GM21390 (cell line): ENCODE data around the gene TRIM28.

Source experiments
- ATAC-seq: cut with Tn5 transposase; IDR thresholded peaks from one replicate; pipeline ENCODE4 v1.9.1; 2021; ENCODE audit not compliant: unreplicated experiment

Gene TRIM28

DNA sequence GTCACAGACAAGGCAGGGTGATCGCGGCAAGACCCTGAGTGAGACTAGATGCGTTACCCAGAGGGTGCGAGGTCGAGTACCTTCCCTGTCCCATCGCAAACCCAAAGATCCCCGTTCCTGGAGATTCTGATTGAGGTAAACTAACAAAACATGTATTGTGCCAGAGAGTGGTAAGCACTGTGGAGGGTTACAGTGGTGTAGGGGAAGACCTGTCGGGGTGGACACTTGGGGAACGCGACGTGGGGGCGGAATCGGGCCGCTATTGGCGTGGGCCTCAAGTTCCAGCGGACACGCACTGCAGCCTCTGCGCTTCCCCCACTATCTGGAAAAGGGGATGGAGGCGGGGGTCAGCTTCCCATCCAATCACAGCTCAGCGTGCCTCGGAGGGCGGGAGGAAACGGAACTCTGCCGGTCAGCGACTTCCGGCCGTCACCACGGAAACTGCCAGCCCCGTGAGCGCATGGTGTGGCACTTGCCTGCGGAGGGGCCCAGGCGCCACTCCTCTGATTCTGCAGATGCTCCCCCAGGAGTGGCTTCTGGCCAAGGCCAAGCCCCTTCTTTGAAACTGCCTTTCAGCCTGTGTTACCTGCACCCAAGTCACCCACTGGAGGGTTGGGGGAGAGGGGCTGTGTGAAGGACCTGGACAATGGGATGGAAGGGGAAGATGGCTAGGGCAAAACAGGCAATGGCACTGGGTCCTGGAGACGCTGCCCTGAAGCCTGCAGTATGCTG, 15.6 kb downstream of the TRIM28 start:
- no peak for ATAC-seq

DNA sequence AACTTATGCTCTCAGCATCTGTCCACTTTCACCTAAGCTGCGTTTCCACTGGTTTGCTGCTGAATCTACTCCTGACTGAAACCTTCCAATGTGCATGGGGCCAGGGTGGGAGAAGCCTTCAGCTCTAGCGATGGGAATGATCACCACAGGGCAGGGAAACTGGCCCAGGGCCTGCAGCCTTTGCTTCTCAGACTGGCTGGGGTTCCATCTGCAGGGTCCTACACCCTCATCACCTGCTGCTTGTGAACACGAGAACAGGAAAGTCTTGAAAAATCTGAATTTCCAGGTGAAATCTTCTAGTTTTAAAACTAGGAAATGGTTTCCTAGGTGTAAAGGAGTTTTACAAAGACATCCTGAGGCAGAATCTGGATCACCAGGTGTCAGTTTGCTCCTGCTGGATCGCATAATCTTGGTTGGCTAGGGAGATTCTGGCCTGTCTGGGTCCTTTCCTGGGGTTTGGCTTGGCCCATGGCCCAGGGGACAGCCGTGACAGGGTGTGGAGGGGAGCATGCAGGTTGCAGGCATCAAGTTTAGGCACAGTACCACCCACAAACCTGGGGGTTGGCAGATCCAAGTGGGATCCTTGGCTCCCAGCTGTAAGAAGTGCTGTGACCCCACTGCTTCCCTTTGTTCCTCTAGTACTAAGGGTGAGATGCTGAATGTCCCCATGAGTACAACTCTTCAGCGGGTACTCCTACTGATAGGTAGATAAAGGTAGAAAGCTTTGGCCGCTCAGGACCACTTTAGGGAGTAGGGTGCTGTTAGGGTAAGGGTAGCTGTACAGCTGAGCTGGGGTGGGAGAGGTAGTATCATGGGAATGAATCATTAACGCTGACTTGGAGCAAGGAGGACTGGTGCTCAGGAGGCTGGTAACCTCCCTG, 16.4 kb downstream of the TRIM28 start:
- ATAC-seq: no peak

DNA sequence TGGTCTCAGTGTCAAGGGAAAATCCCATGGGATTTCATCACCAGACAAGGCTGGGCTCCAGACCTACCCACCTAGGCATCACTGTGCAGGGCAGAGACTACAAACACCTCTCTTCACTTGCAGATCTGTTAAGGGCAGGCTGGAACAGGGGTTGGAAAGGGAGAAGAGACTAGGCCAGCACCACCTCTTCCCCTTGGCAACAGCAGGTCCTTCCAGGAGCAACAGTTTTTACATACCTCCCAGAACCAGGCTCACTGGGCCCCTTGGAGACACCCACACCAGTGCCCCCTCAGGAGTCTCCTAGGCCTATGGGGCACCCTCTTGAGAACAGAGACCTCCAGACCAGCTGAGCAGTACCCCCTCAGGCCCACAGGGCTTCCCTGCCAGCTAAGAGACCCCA, 17.1 kb downstream of the TRIM28 start:
- no peak for ATAC-seq

DNA sequence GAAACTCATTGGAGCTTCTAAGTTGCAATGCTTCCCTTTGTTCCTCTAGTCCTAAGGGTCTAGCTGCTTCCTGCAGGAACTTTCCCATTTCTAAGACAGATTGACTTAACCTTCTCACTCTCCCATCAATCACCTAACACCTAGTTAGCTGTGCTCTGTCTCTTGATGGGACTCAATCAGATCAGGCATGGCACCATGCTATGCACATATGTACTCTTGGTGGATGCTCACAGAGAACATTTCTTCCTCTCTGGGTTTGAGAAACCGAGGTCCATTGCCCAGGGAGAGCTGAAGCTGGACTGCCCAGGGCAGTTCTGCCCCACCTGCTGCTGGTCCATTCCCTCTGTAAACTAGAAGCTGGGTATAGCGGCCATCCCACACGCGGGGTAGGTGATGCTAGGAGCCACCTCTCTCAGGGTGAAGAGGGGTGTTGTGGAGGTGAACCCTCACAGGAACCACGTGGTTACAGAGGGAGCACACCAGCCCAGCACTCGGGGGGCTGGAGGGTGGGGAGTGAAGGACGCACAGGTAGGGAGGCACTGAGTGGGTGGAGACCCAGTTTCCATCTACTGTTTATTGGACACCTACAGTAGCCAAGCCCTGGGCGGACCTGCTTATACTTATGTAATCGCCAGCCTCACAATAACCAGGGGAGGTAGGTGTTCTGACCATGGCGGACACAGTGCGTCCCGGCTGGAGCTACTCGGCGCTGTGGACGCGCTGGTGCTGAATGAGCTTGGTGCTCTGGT, 17.7 kb downstream of the TRIM28 start:
- no peak for ATAC-seq

DNA sequence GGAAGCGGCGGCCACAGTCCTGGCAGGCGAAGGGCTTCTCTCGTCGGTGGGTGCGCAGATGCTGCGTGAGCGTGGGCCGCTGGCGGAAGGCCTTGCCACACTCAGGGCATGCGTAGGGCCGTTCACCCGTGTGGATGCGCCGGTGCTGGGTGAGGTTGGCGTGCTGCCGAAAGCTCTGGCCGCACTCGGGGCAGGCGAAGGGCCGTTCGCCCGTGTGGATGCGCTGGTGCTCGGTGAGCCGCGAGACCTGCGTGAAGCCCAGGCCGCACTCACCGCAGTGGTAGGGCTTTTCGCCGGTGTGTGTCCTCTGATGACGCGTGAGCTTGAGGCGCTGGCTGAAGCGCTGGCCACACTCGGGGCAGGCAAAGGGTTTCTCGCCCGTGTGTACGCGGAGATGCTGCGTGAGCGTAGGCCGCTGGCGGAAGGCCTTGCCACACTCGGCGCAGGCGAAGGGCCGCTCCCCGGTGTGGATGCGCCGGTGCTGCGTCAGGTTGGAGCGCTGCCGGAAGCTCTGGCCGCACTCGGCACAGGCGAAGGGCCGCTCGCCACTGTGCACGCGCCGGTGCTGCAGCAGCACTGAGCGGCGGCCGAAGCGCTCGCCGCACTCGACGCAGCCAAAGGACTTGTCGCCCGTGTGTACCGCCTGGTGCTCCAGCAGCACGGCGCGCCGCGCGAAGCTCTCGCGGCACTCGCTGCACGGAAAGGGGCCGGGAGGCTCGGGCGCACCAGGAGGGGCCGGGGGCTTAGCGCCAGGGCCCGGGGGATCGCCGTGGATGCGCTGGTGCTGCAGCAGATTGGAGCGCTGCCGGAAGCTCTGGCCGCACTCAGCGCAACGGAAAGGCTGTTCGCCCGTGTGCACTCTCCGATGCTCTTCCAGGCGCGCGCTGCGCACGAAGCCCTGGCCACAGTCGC, 18.5 kb downstream of the TRIM28 start:
- ATAC-seq: no peak

DNA sequence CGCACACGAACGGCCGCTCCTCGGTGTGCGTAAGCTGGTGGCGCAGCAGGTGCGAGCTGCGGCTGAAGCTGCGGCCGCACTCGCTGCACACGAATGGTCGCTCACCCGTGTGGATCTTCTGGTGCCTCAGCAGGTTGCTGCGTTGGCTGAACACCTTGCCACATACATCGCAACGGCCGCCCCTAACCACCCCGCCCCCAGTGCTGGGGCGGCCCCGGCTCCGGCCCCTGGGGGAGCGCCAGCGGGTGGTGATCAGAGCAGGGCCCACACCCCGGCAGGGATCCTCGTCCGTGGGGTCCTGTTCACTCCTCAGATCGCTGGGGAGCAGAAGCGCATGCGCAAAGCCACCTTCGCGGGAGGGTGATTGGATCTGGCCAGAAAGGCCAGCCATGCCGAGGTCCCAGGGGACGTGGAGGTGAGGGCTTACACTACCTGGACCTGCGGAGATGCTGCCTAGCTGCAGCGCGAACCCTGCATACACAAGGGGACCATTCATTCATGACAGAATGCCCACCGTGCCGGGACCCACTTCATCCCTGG, 19.2 kb downstream of the TRIM28 start:
- ATAC-seq: no peak

DNA sequence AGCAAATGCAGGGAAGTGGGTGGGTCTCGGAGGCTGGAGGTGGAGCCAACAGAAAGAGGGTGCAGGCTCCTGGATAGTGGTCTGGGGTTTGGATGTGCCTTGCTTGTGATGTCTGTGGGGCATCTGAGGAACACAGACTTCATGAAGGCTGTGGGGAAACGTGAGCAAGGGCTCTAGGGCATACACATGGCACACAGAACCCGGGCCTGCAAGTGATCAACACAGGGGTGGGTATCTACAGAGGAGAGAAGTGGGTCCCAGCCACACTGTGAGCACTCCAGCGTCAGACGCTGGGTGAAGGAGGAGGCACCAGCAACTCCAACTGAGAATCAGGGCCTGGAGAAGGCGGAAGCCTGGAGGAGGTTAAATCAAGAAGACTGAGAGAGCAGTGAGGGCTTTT, 20.0 kb downstream of the TRIM28 start:
- ATAC-seq: no peak

DNA sequence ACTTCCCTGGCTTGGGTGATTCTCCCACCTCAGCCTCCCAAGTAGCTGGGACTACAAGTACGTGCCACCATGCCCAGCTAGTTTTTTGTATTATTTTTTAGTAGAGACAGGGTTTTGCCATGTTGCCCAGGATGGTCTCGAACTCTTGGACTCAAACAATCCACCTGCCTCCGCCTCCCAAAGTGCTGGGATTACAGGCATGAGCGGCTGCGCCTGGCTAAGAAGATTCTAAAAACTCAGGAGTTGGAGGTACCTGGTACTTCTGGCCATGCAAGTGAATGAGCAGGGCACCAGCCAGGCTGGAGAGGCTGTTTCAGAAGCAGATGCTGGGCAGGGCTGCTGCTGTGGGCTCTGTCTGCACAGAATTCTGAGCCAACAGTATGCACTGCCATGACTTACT, 23.1 kb downstream of the TRIM28 start:
- ATAC-seq: no peak

DNA sequence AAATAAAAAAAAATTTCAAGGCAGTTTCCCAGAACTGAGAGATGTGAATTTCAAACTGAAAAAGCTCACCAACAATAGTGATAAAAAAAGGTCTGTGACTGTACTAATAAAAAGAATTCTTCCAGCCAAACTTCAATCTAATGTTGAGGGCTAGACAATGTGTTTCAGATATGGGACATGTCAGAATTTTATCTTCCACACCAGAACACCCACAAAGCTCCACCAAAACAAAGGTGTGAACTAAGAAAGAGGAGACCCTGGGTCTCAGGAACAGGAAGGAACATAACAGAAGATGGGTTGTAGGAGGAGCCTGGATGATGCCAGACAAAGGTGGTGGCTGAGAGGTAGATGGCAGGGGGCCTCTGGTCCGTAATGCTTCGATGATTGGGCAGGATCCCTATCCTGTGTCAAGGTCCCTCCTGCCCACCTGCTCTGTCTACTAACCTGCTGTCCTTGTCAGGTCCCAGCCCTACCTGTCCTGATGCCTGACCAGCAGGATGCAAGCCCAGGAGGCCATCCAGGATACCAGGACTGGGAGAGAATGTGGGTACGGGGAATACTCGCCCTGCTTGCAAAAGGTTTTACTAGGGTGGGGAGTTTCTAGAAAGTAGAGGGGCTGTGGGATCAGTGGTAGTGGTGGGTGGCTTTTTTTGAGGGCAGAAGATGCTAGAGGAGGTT, 24.7 kb downstream of the TRIM28 start:
- no peak for ATAC-seq

DNA sequence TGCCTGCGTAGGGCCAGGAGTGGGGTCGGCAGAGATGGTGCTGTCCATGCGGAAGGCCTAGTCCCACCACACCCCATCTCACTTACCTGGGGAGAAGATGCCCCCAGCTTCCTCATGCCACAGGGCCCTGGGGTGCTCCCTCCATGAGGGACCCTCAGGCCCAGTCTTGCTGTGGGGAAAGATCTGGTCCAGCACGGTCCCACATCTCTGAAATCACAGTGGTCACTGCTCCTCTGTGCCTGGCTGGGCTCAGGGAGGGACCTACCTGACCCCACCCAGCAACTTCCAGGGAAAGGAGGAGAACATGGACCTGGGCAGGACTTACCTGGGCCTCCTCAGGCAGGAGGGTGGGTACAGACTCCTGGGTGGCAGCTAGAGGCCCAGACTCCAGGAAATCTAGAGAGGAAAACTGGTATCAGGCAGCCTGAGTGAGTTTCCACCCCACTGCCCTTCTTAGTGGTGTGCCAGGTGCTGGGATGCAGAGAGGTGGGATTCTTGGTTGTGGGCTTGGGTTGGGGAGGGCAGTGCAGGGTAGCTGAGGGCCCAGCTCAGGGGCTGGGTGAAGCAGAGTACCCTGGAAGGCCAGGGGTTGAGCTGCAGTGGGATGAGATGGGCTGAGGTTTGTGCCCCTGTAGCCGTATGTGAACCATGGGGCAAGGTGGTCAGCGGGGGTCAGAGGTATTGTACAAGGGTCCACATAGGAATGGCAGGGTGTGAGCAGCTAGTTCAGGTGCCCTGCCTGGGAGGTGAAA, 25.5 kb downstream of the TRIM28 start:
- ATAC-seq: no peak

DNA sequence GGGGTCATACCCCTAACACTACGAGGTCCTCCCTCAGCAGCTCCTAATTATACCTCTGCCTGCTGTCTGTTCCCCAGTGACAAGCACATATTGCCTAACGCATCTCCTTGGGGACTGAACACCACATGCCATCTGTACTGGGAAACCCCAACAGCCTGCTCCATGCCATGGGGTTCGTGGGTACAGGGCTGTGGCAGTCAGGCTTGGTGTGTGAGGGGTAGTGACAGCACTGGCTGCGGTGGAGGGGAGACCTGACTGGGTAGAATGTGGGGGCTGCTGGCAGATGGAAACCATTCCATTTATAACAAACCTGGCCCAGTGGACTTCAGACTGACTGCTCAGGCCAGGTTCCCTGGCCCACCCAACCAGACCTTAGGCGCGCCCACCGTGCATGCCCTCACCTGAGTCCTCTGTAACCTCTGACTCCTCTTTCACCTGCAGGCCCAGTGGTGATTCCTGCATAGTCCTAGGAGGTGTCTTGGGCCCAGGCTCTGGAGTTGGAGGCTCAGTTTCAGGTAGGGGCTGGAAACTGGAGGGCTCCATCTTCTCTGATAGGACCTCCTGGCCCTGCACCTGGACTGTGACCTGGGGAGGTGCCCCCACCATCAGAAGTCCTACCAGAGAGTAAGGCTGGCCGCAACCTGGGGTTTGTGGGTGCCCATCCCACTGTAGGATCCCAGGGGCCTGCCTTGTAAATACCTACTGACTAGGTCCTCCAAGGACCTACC, 26.2 kb downstream of the TRIM28 start:
- no peak for ATAC-seq

DNA sequence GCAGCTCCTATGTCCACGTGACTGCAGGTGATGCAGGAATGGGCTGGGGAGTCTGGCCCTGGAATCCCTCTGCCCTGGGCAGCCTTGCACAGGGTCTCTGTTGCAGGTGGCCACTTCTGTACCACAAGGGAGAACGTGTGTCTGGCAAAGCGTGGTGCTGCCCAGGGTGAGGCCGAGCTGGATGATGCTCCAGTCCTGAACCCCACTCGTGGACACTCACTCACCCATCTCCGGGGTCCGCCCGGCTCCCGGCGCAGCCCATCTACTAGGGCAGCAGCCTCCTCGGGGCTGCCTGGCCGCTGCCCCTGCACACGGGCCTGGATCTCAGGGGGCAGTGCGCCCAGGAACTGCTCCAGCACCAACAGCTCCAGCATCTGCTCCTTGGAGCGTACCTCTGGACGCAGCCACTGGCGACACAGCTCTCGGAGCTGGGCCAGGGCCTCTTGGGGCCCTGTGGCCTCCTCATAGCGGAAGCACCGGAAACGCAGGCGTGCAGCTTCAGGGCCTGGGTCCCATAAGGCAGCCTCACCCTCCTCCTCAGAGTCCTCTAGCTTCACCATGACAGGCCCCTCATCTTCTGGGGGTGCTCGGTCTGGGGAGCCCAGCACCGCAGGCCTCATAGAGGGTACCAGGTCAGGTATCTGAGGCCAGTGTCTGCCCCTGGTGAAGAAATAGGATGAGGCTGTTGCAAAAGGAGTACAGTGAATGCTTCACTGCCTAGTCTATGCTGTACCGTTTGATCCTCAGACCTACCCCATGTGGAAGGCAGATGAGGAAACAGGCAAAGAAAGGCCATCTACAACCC, 27.1 kb downstream of the TRIM28 start:
- no peak for ATAC-seq

DNA sequence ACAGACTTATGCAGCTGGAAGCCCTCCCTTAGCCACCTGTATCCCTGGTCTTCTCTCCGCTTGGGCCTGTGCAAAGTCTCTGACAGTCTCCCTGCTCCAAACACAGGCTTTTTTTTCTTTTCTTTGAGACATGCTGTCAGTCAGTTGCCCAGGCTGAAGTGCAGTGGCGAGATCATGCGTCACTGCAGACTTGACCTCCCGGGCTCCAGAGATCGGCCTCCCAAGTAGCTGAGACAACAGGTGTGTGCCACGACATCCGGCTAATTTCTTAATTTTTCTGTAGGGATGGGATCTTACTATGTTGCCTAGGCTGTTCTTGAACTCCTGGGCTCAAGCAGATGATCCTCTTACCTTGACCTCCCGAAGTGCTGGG, 27.7 kb downstream of the TRIM28 start:
- no peak for ATAC-seq

DNA sequence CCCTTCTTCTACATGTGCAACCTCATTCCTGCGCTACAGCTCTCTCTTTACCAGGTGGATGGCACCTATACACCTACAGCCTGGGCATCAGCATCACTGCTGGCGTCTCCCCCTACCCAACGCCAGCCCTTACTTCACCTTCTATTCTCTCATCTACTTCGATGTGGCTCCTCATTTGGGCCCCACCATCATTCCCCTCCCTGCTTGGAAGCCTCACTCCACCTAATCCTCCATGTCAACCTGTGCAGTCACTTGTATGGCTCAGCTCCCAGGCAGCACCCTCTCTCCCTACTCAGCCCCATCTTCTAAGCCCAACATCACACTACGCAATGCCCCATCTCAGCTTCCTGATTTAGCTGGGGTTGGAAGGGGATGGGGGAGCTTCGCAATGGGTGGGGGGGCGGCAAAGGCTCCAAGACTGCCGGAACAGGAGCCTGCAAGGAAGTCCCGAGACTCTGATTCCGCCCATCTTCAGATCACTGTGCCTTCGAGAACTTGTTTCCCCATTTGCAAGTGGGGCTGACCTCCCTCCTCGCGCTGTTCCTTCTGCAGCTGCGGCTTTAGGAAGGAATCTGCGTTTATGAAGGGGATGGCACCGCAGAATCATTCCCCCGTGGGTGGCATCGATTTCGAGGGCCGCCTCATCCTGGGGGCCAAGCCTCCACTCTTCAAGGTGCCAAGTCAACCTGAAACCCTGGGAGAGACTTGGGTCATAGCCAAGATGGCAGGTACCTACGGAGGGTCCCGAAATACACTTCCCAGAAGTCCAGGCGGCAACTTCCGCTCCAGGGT, 28.4 kb downstream of the TRIM28 start:
- ATAC-seq: no peak

DNA sequence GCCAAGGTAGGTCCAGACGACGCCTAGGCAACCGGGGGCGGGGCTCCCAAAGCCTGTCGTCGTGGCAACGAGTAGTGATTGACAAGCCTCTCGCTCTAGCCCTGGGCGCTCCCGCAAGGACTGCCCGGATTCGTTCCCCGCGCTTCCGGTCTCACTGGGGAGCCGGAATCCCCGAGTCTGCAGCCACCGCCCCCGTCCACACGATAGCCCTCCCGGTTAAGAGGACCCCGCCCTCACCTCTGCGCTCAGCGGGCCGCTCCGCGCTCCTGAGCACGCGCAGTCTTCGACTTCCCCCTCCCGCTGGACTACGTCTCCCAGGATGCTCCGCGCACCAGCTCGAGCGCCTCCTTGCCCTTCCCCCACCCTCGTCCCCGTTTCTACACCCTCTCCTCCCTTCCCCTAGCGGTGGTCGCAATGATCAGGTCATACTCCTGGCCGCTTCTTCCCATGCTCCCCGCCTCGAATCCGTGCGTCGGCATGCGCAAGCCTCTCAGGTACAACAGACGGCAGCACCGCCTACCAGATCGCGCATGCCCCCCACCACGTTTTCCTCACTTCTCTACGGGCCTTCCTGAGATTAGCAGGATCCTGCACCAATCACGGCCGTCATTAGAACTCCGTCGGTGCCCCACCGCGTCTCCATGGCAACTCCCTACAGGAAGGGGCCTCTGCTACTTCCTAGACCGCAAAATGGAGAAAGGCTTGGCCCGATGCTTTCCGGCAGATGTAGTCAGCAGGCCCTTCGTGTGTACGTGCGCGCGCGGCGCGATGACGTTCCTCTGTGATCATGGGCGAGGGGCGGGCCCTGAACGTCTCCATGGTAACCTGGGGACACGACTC, 29.2 kb downstream of the TRIM28 start, which contains the start of gene MZF1:
Gene MZF1 (minus strand): TSS at position 518 of the 840 bp plus-strand sequence. CDS start 1,946 bp downstream, outside the sequence.
- ATAC-seq: peak; percentile 49

DNA sequence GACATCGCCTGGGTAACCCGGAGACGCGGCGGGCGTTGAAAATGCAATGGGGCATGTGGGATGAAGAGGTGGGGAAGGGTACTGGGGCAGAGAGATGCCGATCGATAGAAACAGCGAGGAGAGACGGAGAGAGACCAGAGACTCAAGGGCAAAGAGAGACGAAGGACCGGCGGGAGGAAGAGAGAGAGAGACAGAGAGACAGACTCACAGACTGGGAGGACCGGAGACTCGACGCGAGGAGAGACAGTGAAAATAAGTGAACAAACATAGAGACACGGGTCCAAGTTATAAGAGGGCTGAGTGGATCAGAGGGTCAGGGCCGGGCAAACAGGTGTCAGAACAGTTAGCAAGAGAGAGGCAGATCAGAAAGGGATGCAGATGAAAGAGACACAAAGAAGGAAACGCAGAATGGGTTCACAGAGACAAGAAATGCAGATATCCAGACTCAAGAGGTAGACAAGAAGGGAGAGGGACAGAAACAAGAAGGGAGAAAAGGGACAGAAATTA, 29.8 kb downstream of the TRIM28 start:
- ATAC-seq: no peak
